Stimulated activated effector memory CD8-positive, alpha-beta T cell treated with anti-CD3 and anti-CD28 coated beads, Interleukin-12 subunit alpha, Interleukin-12 subunit beta, amount 100 ng/mL, for 72 hours (primary cell): Measurements from ENCODE around the gene TPD52L2.

Experiments
- ATAC-seq: fragments of 150-1000 bp; cut with Tn5 transposase; 2 replicates; pipeline ENCODE4 v1.10.0; 2021
- DNase-seq, 2 donors: peaks; one replicate each; pipeline ENCODE4 v3.0.0; 2021 to 2022; ENCODE audit warnings: low spot score in 2 of 2
- H3K27ac Mint-ChIP-seq: one replicate; pipeline ENCODE4 v1.8.0; 2022; ENCODE audit warnings: mild to moderate bottlenecking, mixed read lengths
- H3K36me3 Mint-ChIP-seq: one replicate; pipeline ENCODE4 v1.8.0; 2022; ENCODE audit warnings: mild to moderate bottlenecking, mixed read lengths
- H3K4me1 Mint-ChIP-seq: one replicate; pipeline ENCODE4 v1.8.0; 2022; ENCODE audit warnings: mixed read lengths
- H3K4me3 Mint-ChIP-seq: one replicate; pipeline ENCODE4 v1.8.0; 2022; ENCODE audit warnings: mild to moderate bottlenecking, mixed read lengths
- H3K9me3 Mint-ChIP-seq: one replicate; pipeline ENCODE4 v1.8.0; 2022; ENCODE audit warnings: mixed read lengths

Gene TPD52L2

DNA sequence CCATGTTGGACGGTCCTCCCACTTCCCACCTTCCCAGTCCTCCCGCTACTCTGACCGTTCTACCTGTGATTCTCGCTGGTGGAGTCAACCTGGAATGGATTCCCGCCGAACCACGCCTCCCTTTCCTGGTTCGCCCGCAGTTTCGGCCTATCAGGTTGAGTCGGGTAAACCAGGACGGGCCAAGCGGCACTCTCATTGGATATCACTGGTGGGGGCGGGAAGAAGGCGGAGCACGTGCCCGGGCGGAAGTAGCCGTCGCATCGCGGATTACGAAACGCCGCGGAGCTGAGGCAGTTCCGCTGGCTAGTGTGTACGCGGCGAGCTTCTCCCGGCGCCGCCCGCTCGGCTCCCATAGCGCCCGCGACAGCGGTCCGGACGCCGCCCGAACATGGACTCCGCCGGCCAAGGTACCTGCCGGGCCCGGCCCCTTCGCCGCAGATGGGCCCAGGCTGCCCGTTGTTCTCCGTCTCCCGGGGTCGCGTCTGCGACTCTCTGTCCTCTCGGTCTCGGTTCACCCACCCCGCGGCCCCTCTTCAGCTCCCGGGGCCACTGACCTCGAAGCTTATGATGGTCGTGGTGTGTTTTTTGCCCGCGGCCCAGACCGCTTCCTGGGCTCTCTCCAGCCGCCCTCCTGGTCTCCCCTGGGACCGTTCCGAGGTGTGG, at the start of gene TPD52L2:
Gene TPD52L2, plus strand, starts transcription at position 293 of the 663 bp plus-strand sequence. Its CDS starts 96 bp downstream, at position 389.
- Mint-ChIP-seq H3K9me3 (no peaks in the 10 kb centered on the region), H3K4me3 (peak within 1 kb of the TSS; percentile 79), H3K4me1 (peaks cover 34% of the 10 kb centered on the region), H3K36me3 (peaks cover 67% of the 10 kb centered on the region), H3K27ac (peak within 1 kb of the TSS; percentile 93)
- peak; percentile 91 for ATAC-seq
- peak; percentile 86 to 98 for DNase-seq

DNA sequence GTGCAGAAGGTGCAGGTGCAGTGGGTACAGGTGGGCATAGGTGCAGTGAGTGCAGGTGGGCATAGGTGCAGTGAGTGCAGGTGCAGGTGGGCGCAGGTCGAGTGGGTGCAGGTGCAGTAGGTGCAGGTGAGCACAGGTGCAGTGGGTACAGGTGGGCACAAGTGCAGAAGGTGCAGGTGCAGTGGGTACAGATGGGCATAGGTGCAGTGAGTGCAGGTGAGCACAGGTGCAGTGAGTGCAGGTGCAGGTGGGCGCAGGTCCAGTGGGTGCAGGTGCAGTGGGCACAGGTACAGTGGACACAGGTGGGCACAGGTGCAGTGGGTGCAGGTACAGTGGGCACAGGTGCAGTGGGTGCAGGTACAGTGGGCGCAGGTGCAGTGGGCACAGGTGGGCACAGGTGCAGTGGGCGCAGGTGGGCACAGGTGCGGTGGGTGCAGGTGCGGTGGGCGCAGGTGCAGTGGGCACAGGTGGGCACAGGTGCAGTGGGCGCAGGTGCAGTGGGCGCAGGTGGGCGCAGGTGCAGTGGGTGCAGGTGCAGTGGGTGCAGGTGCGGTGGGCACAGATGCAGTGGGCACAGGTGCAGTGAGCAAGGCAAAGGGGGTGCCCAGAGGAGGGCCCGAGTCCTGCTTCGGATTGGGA, 49.3 kb upstream of the TPD52L2 start:
- ATAC-seq (no peak), DNase-seq (no peak)
- H3K36me3 Mint-ChIP-seq = peaks cover 11% of the 10 kb centered on the region
- no peaks in the 10 kb centered on the region for H3K9me3 Mint-ChIP-seq
- no peaks in the 10 kb centered on the region for H3K4me1 Mint-ChIP-seq
- H3K27ac Mint-ChIP-seq = no peak overlapping the region
- no peak overlapping the region for H3K4me3 Mint-ChIP-seq

DNA sequence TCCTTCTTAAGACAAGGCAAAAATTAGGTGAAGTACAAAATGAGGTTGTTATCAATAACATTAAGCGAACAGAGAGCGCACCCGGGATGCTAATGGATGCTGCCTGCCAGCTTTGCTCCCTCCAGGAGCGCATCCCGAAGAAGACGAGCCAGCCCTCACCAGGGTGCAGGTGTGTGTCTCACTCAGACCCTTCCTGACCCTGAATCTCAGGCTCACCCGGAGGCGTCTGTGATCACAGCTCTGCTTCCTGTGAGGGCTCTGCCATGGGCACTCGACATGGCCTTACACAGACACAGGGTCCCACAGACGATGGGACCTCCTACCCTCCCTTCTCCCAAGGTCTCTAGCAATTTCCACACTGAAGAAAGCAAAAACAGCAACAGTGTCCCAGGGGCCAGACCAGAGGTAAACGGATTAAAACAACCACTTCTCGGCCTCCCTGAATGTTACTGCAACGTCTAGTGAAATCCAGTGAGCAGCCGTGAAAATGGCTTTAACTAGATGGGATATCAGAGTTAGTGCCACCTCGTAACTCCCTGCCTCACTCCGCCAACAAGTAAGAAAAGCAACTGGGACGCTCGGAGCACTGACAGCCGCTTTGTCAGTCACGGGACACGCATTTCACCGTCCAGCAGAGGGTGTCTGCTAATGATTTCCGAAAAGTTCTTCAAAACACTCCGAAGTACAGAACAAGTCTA, 45.7 kb upstream of the TPD52L2 start:
- Mint-ChIP-seq H3K9me3 (no peaks in the 10 kb centered on the region), H3K4me1 (no peaks in the 10 kb centered on the region), H3K4me3 (no peak overlapping the region), H3K27ac (no peak overlapping the region), H3K36me3 (peaks cover 11% of the 10 kb centered on the region)
- DNase-seq = no peak
- no peak for ATAC-seq

DNA sequence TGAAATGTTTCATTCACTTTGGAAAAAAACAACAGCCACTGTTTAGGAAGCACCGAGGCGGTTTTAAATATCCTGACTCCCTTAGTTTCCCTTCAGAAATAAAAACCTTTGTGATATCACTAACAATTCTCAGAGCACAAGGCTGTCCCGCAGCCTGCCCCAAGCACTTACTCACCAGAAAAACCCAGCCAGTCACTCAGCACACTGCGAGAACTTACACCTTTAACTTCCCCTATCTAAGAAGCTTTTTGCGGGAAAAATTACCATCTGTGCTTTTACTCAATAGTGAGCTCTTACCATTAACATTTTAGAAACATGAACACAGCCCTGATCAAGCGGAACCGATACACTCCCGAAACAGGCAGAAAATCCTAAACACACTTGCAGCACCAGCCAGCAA, 43.3 kb upstream of the TPD52L2 start:
- DNase-seq (no peak), ATAC-seq (no peak)
- Mint-ChIP-seq H3K4me1 (peaks cover 10% of the 10 kb centered on the region), H3K9me3 (no peaks in the 10 kb centered on the region), H3K27ac (no peak overlapping the region), H3K36me3 (no peaks in the 10 kb centered on the region), H3K4me3 (no peak overlapping the region)

DNA sequence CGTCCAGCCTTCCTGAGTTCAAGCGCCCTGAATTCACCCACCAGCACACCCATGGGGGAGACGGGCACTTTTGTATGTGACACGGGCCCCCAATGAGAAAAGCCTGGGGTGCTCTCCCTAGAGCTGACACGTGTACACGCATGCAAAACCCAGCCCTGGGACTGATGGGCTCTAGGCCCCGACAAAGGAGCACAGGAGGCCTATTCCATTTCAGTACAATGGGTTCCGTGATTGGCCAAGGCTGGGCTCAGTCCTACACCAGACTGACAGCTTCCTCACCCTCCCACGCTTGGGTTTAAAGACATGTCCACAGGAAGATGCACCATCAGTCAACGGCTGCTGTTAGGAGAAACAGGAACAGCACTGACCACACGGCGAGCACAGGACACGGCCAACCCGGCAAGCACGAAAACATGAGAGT, 42.8 kb upstream of the TPD52L2 start:
- ATAC-seq (no peak), DNase-seq (no peak)
- Mint-ChIP-seq H3K9me3 (no peaks in the 10 kb centered on the region), H3K36me3 (no peaks in the 10 kb centered on the region), H3K4me1 (peaks cover 10% of the 10 kb centered on the region), H3K4me3 (no peak overlapping the region), H3K27ac (no peak overlapping the region)

DNA sequence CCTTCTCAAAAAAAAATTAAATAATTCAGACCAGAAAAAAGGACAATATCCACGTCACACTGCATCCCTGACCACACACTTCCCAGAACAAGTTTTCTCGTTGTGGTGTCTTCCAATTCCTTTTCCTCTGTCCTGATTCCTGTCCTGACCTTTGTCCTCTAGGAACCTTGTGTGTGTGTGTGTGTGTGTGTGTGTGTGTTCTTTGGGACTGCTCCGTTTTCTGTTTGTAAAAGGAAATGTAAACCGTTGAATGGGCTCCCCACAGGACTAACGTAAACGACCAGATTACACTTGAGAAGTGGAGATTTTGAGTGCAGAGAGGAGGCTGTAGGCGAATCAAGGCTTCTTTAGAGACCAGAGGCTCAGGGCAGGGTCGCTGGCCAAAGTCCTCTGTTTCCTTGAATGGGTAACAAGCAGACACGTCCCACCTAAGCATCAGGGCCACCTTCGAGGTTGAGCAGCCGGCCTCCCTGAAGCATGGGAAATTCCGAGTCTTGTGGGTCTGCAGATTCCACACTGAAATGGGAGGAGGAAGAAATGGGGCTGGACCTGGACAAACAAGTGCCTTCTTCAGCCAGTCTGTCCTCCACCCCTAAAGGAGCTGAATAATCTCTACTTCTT, 41.3 kb upstream of the TPD52L2 start:
- DNase-seq = no peak
- no peaks in the 10 kb centered on the region for H3K9me3 Mint-ChIP-seq
- no peak overlapping the region for H3K27ac Mint-ChIP-seq
- H3K4me1 Mint-ChIP-seq = peaks cover 10% of the 10 kb centered on the region
- no peaks in the 10 kb centered on the region for H3K36me3 Mint-ChIP-seq
- ATAC-seq = no peak
- H3K4me3 Mint-ChIP-seq = no peak overlapping the region

DNA sequence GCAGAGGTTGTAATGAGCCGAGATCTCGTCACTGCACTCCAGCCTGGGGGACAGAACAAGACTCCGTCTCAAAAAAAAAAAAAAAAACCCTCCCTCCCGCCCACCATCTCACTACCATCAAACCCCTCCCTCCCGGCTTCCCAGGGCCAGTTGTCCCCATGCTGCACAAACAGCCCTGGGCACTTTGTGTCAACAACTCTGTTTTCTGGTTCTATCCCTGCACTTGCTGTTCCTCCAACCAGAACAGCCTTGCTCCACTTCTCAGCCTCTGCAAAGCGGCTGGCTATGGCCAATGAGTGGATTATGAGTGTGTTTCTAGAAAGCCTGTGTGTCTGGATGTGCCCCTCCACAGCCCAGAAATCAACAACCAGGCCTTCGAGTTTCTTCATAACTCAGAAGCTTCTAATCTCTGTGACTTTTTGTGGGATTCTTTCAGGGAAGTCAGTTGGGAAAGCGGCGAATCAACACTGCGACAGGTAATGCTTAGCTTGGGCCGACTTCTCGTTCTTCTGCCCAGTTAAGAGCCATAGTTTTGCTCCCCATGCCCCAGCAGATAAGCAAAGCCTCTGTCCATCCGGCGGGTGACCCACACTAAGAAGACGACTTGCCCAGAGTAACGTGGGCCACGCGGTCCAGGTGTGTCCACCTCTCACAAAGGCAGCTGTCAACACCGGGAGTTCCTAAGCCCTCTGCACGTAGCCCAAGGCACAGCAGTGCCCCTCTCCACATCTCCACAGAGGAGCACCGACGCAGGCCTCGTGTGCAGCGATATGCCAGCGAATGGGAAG, 39.5 kb upstream of the TPD52L2 start:
- Mint-ChIP-seq H3K27ac (no peak overlapping the region), H3K4me1 (peaks cover 25% of the 10 kb centered on the region), H3K9me3 (no peaks in the 10 kb centered on the region), H3K4me3 (peak overlapping the region; percentile 9), H3K36me3 (peaks cover 5% of the 10 kb centered on the region)
- DNase-seq (no peak), ATAC-seq (no peak)

DNA sequence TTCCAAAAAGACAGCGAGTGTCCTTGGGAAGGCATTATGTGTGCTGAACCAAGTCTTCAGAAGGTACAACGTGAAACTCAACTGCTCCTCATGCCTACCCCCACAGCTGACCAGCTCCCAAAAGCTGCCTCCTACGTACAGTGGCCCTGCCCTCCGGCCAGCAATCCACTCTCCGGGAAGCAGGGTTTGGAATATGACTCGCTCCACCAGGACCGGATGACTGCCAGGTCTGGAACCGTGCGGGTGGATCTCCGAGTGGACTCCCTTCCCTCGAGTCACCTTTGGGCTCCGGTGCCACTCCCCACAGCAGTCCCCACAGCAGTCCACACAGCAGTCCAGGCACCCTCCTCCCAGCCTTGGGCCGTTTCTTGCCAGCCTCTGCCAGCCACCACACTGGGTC, 38.3 kb upstream of the TPD52L2 start:
- Mint-ChIP-seq H3K9me3 (no peaks in the 10 kb centered on the region), H3K4me3 (no peak overlapping the region), H3K36me3 (peaks cover 5% of the 10 kb centered on the region), H3K4me1 (peaks cover 25% of the 10 kb centered on the region), H3K27ac (no peak overlapping the region)
- DNase-seq = no peak
- no peak for ATAC-seq

DNA sequence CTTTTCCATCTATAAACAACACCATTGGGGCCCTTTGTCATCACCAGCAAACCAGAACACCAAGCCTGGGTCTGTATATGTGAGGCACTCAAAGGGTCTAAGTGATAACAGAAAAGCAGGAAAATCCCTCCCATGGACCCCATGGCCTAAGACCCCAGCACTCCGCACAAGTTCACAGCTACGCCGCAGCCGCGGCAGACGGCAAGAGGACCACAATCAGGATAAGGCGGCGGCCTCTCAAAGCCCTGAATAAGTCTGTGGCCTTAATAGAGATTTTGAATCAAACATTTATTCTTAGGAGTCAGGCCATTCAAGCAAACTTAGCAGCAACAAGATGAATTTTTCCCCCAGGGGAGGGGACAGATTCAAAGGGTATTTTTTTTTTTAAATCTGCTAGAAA, 36.9 kb upstream of the TPD52L2 start:
- Mint-ChIP-seq H3K4me1 (peaks cover 25% of the 10 kb centered on the region), H3K4me3 (no peak overlapping the region), H3K9me3 (no peaks in the 10 kb centered on the region), H3K36me3 (peaks cover 5% of the 10 kb centered on the region), H3K27ac (no peak overlapping the region)
- ATAC-seq (no peak), DNase-seq (no peak)

DNA sequence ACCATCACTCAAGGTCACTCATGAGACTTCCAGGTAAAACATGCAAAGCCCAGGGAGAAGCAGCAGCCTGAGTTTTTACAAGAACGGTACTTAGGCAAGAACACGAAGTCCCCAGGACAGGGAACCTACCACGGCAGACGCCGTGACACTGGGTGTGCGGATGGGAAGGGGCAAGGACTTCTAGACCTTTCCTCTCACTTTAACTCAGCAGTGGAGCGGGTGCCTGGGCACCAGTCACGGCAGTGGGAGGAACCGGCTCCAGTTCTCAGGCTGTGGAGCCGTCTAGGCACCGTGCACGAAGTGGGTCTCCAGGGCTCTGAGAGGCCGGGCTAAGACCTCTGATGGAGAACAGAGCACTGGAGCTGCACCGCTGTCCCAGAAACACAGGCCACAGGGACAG, 36.5 kb upstream of the TPD52L2 start:
- peaks cover 25% of the 10 kb centered on the region for H3K4me1 Mint-ChIP-seq
- peaks cover 5% of the 10 kb centered on the region for H3K36me3 Mint-ChIP-seq
- no peak overlapping the region for H3K27ac Mint-ChIP-seq
- peak overlapping the region; percentile 79 for H3K4me3 Mint-ChIP-seq
- H3K9me3 Mint-ChIP-seq = no peaks in the 10 kb centered on the region
- DNase-seq = no peak
- no peak for ATAC-seq

DNA sequence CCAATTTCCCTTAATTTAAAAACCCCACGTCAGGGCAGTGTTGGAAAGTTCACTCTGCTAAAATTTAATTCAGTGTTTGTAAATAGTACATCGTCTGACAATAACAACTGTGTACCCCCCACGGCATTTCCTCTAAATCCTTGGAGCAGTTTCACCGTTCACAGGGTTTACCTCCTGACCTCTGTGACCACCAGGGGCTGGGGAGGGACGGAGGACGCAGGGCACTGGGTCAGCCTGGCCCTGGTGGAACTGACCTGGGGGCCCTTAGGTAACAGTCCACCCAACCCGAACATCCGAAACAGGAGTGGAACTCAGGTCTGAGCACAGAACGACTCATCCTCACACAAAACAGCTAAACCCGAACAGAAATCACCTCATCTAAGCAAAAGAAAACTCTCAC, 36.1 kb upstream of the TPD52L2 start:
- H3K4me1 Mint-ChIP-seq = peaks cover 25% of the 10 kb centered on the region
- H3K4me3 Mint-ChIP-seq = peak overlapping the region; percentile 79
- peaks cover 5% of the 10 kb centered on the region for H3K36me3 Mint-ChIP-seq
- ATAC-seq (no peak), DNase-seq (no peak)
- H3K27ac Mint-ChIP-seq = no peak overlapping the region
- H3K9me3 Mint-ChIP-seq = no peaks in the 10 kb centered on the region

DNA sequence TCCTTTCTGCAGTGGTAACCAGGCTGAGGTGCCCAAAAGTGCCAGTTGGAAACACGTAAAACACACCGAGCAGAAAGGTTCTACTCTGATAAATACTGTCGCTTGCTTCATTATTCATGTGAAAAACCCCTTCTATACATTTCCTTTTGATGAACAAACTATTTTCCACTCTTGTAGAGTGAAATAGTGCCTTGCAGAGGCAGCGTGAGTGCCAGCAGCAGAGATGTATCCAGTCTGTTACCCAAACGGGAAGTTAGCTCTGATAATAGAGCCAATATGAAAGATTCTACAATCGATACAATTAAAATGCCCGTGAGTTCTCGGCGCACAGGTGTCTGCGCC, 35.5 kb upstream of the TPD52L2 start:
- Mint-ChIP-seq H3K4me3 (peak overlapping the region; percentile 79), H3K27ac (peak overlapping the region; percentile 35), H3K4me1 (peaks cover 25% of the 10 kb centered on the region), H3K36me3 (peaks cover 5% of the 10 kb centered on the region), H3K9me3 (no peaks in the 10 kb centered on the region)
- ATAC-seq (no peak), DNase-seq (no peak)

DNA sequence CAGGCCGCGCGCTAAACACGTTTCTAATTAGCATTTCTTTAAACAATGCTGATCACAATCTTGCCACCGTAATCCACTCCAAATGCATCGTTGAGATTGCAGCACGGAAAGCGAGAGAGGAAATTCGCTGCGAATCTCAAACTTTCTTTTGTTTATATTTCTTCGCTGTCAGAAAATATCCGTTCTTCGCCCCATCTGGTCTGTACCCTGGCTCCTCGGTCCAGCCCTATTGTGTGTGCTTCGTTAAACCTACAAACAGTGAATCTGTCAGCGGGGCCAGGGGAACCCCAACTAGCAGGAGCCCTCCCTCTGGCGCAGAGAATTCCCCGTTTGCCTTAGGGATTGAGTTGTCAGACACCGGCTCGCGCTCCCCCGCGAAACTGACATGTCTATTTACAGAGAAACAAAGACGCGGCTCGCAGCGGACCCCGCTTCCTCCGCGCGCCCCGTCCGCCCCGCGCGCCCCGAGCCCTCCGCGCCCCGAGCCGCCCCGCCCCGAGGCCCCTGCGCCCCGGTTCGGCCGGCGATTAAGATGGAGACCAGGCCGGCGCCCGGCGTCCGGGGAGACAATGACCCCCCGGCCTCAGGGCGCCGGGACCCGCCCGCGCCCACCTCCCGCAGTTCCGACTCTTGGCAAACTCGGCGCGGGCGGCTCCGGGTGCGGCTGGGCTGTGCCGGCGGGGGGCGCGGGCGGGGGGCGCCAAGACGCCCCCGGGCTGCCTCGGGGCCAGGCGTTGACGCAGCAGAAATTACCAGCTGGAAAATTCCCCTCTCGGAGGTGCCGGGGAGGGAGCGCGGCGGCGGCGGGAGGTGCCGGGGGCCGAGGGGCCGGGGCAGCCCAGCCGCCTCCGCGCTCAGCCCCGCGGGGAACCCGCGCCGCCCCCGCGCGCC, 34.9 kb upstream of the TPD52L2 start:
- Mint-ChIP-seq H3K4me3 (peak overlapping the region; percentile 79), H3K27ac (peak overlapping the region; percentile 35), H3K36me3 (peaks cover 5% of the 10 kb centered on the region), H3K9me3 (no peaks in the 10 kb centered on the region), H3K4me1 (peaks cover 25% of the 10 kb centered on the region)
- DNase-seq = no peak
- ATAC-seq = peak; percentile 6

DNA sequence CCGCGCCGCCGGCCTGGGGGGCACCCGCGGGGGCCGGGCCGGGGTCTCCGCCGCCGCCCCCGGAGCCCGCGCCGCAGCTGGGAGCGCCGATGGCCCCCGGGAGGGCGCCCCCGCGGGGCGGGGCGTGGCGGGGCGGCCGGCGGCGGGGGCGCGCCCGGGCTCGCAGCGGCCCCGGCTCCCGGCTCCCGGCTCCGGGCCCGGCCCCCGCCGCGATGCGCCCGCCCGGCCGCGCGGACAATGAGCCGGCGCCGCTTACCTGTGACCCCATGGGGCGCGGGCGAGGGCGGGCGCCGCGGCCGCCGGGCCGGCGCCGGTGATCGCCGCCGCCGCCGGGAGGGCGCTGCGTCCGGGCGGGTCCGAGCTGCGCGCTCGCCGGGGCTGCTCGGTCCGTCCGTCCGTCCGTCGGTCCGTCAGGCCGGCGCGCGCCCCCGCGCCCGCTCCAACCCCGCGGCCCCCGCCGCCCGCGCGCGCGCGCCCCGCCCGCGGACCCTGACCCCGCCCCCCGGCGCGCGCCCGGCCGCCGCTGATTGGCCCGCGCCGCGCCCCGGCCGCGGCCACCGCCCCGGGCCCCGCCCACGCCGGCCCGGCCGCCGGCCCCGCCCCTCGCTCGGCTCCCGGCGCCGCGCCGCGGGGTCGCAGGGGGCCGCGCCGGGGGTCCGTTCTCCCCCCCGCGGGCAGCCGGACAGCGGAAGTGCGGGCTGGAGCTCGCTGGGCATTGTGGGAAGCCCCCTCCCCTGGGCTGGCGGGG, 34.1 kb upstream of the TPD52L2 start, which contains the start of gene ZBTB46:
Gene ZBTB46, minus strand, starts transcription at position 424 of the 748 bp plus-strand sequence. CDS start 40,507 bp downstream, outside the sequence.
- no peaks in the 10 kb centered on the region for H3K9me3 Mint-ChIP-seq
- H3K27ac Mint-ChIP-seq = peak within 1 kb of the TSS; percentile 35
- peaks cover 5% of the 10 kb centered on the region for H3K36me3 Mint-ChIP-seq
- H3K4me3 Mint-ChIP-seq = peak within 1 kb of the TSS; percentile 79
- ATAC-seq = peak; percentile 65
- no peak for DNase-seq
- H3K4me1 Mint-ChIP-seq = peaks cover 18% of the 10 kb centered on the region
